Gastroesophageal sphincter (tissue), 3 donors: ENCODE results near the gene GOLPH3.

Experiments
- CTCF ChIP-seq, 4 experiments: fragments of 200-600 bp in 2 of 4; fragments of 450-650 bp in 2 of 4; sonication (generic) in 1 of 4; IDR thresholded peaks; one replicate each; pipeline ENCODE4 v1.5.1; 2017 to 2019; ENCODE audit warnings: antibody characterized with exemption in 4 of 4, mild to moderate bottlenecking in 2 of 4, moderate library complexity in 2 of 4
- EP300 ChIP-seq: sonication (generic); formaldehyde crosslinking; IDR thresholded peaks from one replicate; pipeline ENCODE4 v1.6.1; 2017; ENCODE audit warnings: antibody characterized with exemption, mild to moderate bottlenecking
- POLR2A ChIP-seq, 2 donors: fragments of 450-650 bp; IDR thresholded peaks; one replicate each; pipeline ENCODE4 v1.6.1; 2017; ENCODE audit warnings: antibody characterized with exemption in 2 of 2, mild to moderate bottlenecking in 2 of 2, moderate library complexity in 1 of 2
- POLR2AphosphoS5 ChIP-seq: sonication (generic); formaldehyde crosslinking; IDR thresholded peaks from one replicate; pipeline ENCODE4 v1.6.1; 2017; ENCODE audit warnings: antibody characterized with exemption

- TF ChIP-seq EP300 (no peak), CTCF (IDR thresholded peaks at IDR 0.05) (no peak), POLR2A (IDR thresholded peaks at IDR 0.05) (no peak), POLR2AphosphoS5 (no peak)
Measured at GRCh38 chr5:32143617-32144377, 30.3 kb downstream of the GOLPH3 start.
